SK-N-SH (cell line): ENCODE measurements around the gene DDX51.

Experiments
- CTCF ChIP-seq: fragments of 200-600 bp; sonication (generic); IDR thresholded peaks from 2 replicates; pipeline ENCODE4 v1.6.1; 2017; ENCODE audit warnings: antibody characterized with exemption, mild to moderate bottlenecking, moderate library complexity
- FOXJ3 ChIP-seq: sonication (generic); formaldehyde crosslinking; IDR thresholded peaks from 2 replicates; pipeline ENCODE4 v1.5.1; 2020; ENCODE audit warnings: mild to moderate bottlenecking, missing genetic modification reagents
- FOXM1 ChIP-seq: IDR thresholded peaks from 2 replicates; pipeline ENCODE4 v1.4.0; 2012; ENCODE audit warnings: low read depth, mild to moderate bottlenecking
- TCF12 ChIP-seq: IDR thresholded peaks from 2 replicates; pipeline ENCODE4 v1.4.0; 2012

- TF ChIP-seq CTCF (no peak), FOXM1 (no peak), TCF12 (no peak), FOXJ3 (CRISPR knock-in tag) (no peak)
These were observed 27.3 kb upstream of the DDX51 start for GRCh38 chr12:132171293-132171967.
